NCI-H146 treated with DMSO at 0.1 percent for 48 hours (cell line): ENCODE measurements around the gene GPATCH8.
"Not testable (repeated sequence)": the region's sequence is repeated elsewhere in the genome, so short reads cannot be mapped to it uniquely, and the experiment has no call there.

Source experiments
- DNase-seq: peaks from one replicate; lab custom pipeline; 2025; ENCODE audit not compliant: unreplicated experiment; lab: John Stamatoyannopoulos, UW

The GPATCH8 gene

GRCh38 chr17:44378171-44378705 is 125.0 kb downstream of the GPATCH8 start:
- DNase-seq = no peak

- DNase-seq = no peak
These were observed 126.4 kb downstream of the GPATCH8 start for GRCh38 chr17:44376779-44377178.

- DNase-seq = no peak
These were observed 127.1 kb downstream of the GPATCH8 start for GRCh38 chr17:44376124-44376523.

GRCh38 chr17:44375196-44376017 is 127.8 kb downstream of the GPATCH8 start:
- DNase-seq = no peak

GRCh38 chr17:44374306-44375195 is 128.7 kb downstream of the GPATCH8 start:
- DNase-seq = peak; percentile 19

GRCh38 chr17:44372036-44372435 is 131.2 kb downstream of the GPATCH8 start:
- no peak for DNase-seq

GRCh38 chr17:44369414-44370023 is 133.7 kb downstream of the GPATCH8 start:
- DNase-seq = not testable (repeated sequence)

GRCh38 chr17:44368391-44369243 is 134.6 kb downstream of the GPATCH8 start:
- DNase-seq = not testable (repeated sequence)

- no peak for DNase-seq
These were observed 135.8 kb downstream of the GPATCH8 start for GRCh38 chr17:44367231-44367979.

- DNase-seq = not testable (repeated sequence)
These were observed 138.2 kb downstream of the GPATCH8 start for GRCh38 chr17:44365051-44365450.

- DNase-seq = no peak
These were observed 139.5 kb downstream of the GPATCH8 start, which contains the start of gene FAM171A2 for GRCh38 chr17:44363613-44364159. Gene FAM171A2, minus strand, starts transcription at chr17:44363853. Its CDS starts 139 bp downstream, at chr17:44363714.

GRCh38 chr17:44362949-44363612 is 140.1 kb downstream of the GPATCH8 start:
- peak; percentile 13 for DNase-seq

- DNase-seq = no peak
These were observed 140.7 kb downstream of the GPATCH8 start for GRCh38 chr17:44362459-44362948.

GRCh38 chr17:44361292-44362260 is 141.6 kb downstream of the GPATCH8 start:
- no peak for DNase-seq

GRCh38 chr17:44360826-44361225 is 142.4 kb downstream of the GPATCH8 start:
- no peak for DNase-seq

- DNase-seq = no peak
These were observed 143.1 kb downstream of the GPATCH8 start for GRCh38 chr17:44360144-44360533.

GRCh38 chr17:44359458-44360143 is 143.6 kb downstream of the GPATCH8 start:
- DNase-seq = no peak
